Trophoblast cell (in vitro differentiated cells and primary cell): ENCODE data around the gene FCHO1.

Experiments used
- DNase-seq, 2 donors: peaks; one replicate each; pipeline ENCODE4 v3.0.0-alpha.2; 2016
- H2AFZ ChIP-seq: 2 replicates; pipeline ENCODE4 v1.6.1; 2013; ENCODE audit warnings: low read length, moderate library complexity, mild to moderate bottlenecking; ENCODE audit not compliant: insufficient read depth, poor library complexity
- H2AK5ac ChIP-seq: 2 replicates; pipeline ENCODE4 v1.6.1; 2013; ENCODE audit warnings: mild to moderate bottlenecking, low read length
- H2BK120ac ChIP-seq: 2 replicates; pipeline ENCODE4 v1.6.1; 2013; ENCODE audit warnings: low read length, mild to moderate bottlenecking, moderate library complexity; ENCODE audit not compliant: insufficient read depth, poor library complexity
- H2BK12ac ChIP-seq: 2 replicates; pipeline ENCODE4 v1.6.1; 2013; ENCODE audit warnings: mild to moderate bottlenecking, low read length, moderate library complexity
- H2BK5ac ChIP-seq: 2 replicates; pipeline ENCODE4 v1.6.1; 2013; ENCODE audit warnings: low read length, low read depth, moderate library complexity, mild to moderate bottlenecking; ENCODE audit not compliant: poor library complexity
- H3K14ac ChIP-seq: 2 replicates; pipeline ENCODE4 v1.6.1; 2013; ENCODE audit warnings: mild to moderate bottlenecking, low read length
- H3K18ac ChIP-seq: 2 replicates; pipeline ENCODE4 v1.6.1; 2013; ENCODE audit warnings: mild to moderate bottlenecking, low read length
- H3K23ac ChIP-seq: 2 replicates; pipeline ENCODE4 v1.6.1; 2013; ENCODE audit warnings: low read length
- H3K27ac ChIP-seq: 2 replicates; pipeline ENCODE4 v1.5.1; 2013; ENCODE audit warnings: low read depth, mild to moderate bottlenecking, inconsistent platforms, low read length, moderate library complexity
- H3K27me3 ChIP-seq: 2 replicates; pipeline ENCODE4 v1.6.1; 2013; ENCODE audit warnings: inconsistent platforms, mild to moderate bottlenecking, low read length, moderate library complexity; ENCODE audit not compliant: insufficient read depth
- H3K36me3 ChIP-seq, 2 experiments: 1 replicate in 1 of 2; 2 replicates in 1 of 2; pipeline ENCODE4 v1.6.1; 2013; ENCODE audit warnings: low read length in 2 of 2, mild to moderate bottlenecking in 2 of 2, moderate library complexity in 1 of 2; ENCODE audit not compliant: insufficient read depth in 2 of 2, control insufficient read depth in 1 of 2
- H3K4ac ChIP-seq: 2 replicates; pipeline ENCODE4 v1.6.1; 2013; ENCODE audit warnings: low read depth, mild to moderate bottlenecking, low read length, moderate library complexity
- H3K4me1 ChIP-seq, 2 experiments: 1 replicate in 1 of 2; 2 replicates in 1 of 2; pipeline ENCODE4 v1.6.1; 2013; ENCODE audit warnings: low read length in 2 of 2, mild to moderate bottlenecking in 2 of 2, moderate library complexity in 1 of 2; ENCODE audit not compliant: insufficient read depth in 2 of 2, control insufficient read depth in 1 of 2
- H3K4me2 ChIP-seq: 2 replicates; pipeline ENCODE4 v1.6.1; 2013; ENCODE audit warnings: inconsistent platforms, mild to moderate bottlenecking, low read length, moderate library complexity
- H3K4me3 ChIP-seq: 2 replicates; pipeline ENCODE4 v1.5.1; 2013; ENCODE audit warnings: mild to moderate bottlenecking, low read depth, low read length, inconsistent platforms
- H3K79me1 ChIP-seq: one replicate; pipeline ENCODE4 v1.6.1; 2013; ENCODE audit warnings: low read length
- H3K79me2 ChIP-seq: 2 replicates; pipeline ENCODE4 v1.6.1; 2013; ENCODE audit warnings: low read length, mild to moderate bottlenecking; ENCODE audit not compliant: control insufficient read depth, insufficient read depth, poor library complexity
- H3K9ac ChIP-seq: 2 replicates; pipeline ENCODE4 v1.6.1; 2013; ENCODE audit warnings: mild to moderate bottlenecking, low read length
- H3K9me3 ChIP-seq: 2 replicates; pipeline ENCODE4 v1.6.1; 2013; ENCODE audit warnings: low read depth, mild to moderate bottlenecking, control low read depth, inconsistent platforms, low read length; ENCODE audit not compliant: insufficient read depth
- H4K12ac ChIP-seq: 2 replicates; pipeline ENCODE4 v1.6.1; 2013; ENCODE audit warnings: low read depth, mild to moderate bottlenecking, low read length, moderate library complexity
- H4K8ac ChIP-seq: 2 replicates; pipeline ENCODE4 v1.6.1; 2013; ENCODE audit warnings: low read depth, mild to moderate bottlenecking, low read length, moderate library complexity
- H4K91ac ChIP-seq: one replicate; pipeline ENCODE4 v1.6.1; 2013; ENCODE audit warnings: low read depth, mild to moderate bottlenecking, low read length, moderate library complexity
- WGBS: extraction: QIAGEN DNeasy Blood & Tissue Kit; methylation state at CpG from one replicate; pipeline ENCODE4 v1.1.7; 2013; ENCODE audit warnings: missing lambda C conversion rate; ENCODE audit not compliant: insufficient read length, insufficient coverage; ENCODE audit errors: extremely low coverage; 5-methylcytosine and 5-hydroxymethylcytosine counted together

FCHO1 gene

DNA sequence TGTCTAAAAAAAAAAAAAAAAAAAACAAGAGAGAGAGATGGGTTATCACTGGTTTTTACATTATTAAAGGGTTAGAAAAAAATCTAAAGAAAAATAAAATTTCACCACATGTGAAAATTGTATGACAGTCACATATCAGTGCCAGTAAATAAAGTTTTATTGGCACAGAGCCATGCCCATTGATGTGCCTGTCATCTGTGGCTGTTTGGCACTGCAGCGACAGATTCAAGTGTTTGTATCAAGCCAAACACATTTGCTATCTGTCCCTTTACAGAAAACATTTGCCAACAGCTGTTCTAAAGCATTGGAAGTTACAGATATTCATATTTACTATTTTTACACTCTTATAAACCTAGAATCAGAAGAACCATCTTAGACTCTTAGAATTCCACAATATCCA lies 16.3 kb downstream of the FCHO1 start:
- WGBS: no CpG with 5 or more reads among the region's 1 CpG
- no peak overlapping the region for H3K27ac ChIP-seq

DNA sequence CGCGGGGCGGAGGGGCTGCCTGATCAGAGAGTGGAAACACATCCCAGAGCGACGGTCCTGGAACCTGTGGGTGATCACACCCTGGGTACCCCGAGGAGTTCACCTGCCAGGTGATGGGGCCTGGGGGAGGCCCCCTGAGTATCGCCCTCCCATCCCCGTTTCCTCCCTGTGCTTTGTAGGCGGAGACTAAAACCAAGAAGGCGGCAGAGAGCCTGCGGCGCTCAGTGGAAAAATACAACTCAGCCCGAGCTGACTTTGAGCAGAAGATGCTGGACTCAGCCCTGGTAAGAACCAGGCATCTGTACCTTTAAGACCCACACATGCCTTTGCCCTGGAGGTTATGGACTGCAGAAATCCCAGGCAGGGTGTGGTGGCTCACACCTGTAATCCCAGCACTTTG lies 19.3 kb downstream of the FCHO1 start:
- H3K18ac ChIP-seq: no peak overlapping the region
- H3K23ac ChIP-seq: no peak overlapping the region
- no peaks in the 10 kb centered on the region for H3K4me1 ChIP-seq
- no peak for DNase-seq
- no peak overlapping the region for H2BK12ac ChIP-seq
- no peak overlapping the region for H3K4ac ChIP-seq
- no peak overlapping the region for H3K4me2 ChIP-seq
- H3K79me2 ChIP-seq: no peaks in the 10 kb centered on the region
- no peak overlapping the region for H4K12ac ChIP-seq
- no peak overlapping the region for H3K4me3 ChIP-seq
- H3K27me3 ChIP-seq: no peaks in the 10 kb centered on the region
- no peak overlapping the region for H2AK5ac ChIP-seq
- H3K9ac ChIP-seq: no peak overlapping the region
- H2BK120ac ChIP-seq: no peak overlapping the region
- no peak overlapping the region for H4K91ac ChIP-seq
- no peak overlapping the region for H4K8ac ChIP-seq
- no peak overlapping the region for H2BK5ac ChIP-seq
- H3K14ac ChIP-seq: no peak overlapping the region
- no CpG with 5 or more reads among the region's 13 CpGs for WGBS
- H2AFZ ChIP-seq: no peak overlapping the region
- no peaks in the 10 kb centered on the region for H3K36me3 ChIP-seq
- H3K9me3 ChIP-seq: peaks cover 2% of the 10 kb centered on the region
- H3K27ac ChIP-seq: no peak overlapping the region
- H3K79me1 ChIP-seq: no peaks in the 10 kb centered on the region

More for the DNA sequence above, 16.3 kb downstream of the FCHO1 start:
- H3K14ac ChIP-seq: no peak overlapping the region
- no peak overlapping the region for H3K18ac ChIP-seq
- H4K91ac ChIP-seq: no peak overlapping the region
- no peak overlapping the region for H4K12ac ChIP-seq
- H3K79me2 ChIP-seq: no peaks in the 10 kb centered on the region
- no peak overlapping the region for H3K9ac ChIP-seq
- no peak overlapping the region for H4K8ac ChIP-seq
- no peak overlapping the region for H2AFZ ChIP-seq
- no peak overlapping the region for H3K23ac ChIP-seq
- no peak overlapping the region for H2BK12ac ChIP-seq
- H3K36me3 ChIP-seq: no peaks in the 10 kb centered on the region
- no peak overlapping the region for H3K4me3 ChIP-seq
- no peak overlapping the region for H3K4ac ChIP-seq
- no peaks in the 10 kb centered on the region for H3K79me1 ChIP-seq
- H3K4me1 ChIP-seq: no peaks in the 10 kb centered on the region
- no peak overlapping the region for H2AK5ac ChIP-seq
- H3K9me3 ChIP-seq: peaks cover 4% of the 10 kb centered on the region
- no peak overlapping the region for H3K4me2 ChIP-seq
- H2BK120ac ChIP-seq: no peak overlapping the region
- DNase-seq: no peak
- no peaks in the 10 kb centered on the region for H3K27me3 ChIP-seq
- no peak overlapping the region for H2BK5ac ChIP-seq

DNA sequence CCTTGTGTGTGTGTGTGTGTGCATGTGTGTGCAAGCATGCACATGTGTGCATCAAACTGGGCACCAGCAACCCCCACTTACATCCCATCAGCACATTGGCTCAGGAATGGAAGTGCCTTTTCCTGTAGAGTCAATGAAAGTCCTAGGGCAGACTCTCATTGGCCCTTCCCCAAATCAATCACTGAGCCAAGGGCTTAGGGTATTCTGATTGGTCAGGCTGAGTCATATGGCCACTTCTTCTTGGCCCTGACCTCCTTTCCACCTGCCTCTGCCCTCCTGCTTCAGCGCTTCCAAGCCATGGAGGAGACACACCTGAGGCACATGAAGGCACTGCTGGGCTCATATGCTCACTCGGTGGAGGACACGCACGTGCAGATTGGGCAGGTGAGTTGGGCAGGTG lies 20.9 kb downstream of the FCHO1 start:
- Histone ChIP-seq H3K14ac (no peak overlapping the region), H3K36me3 (no peaks in the 10 kb centered on the region), H3K23ac (no peak overlapping the region), H2BK12ac (no peak overlapping the region), H3K4me3 (no peak overlapping the region), H3K79me2 (no peaks in the 10 kb centered on the region), H2BK120ac (no peak overlapping the region), H2AFZ (no peak overlapping the region), H3K4ac (no peak overlapping the region), H3K9ac (no peak overlapping the region), H3K9me3 (peaks cover 2% of the 10 kb centered on the region), H3K4me2 (no peak overlapping the region), H2AK5ac (no peak overlapping the region), H3K27me3 (no peaks in the 10 kb centered on the region), H3K18ac (no peak overlapping the region), H2BK5ac (no peak overlapping the region), H4K8ac (no peak overlapping the region), H3K4me1 (no peaks in the 10 kb centered on the region), H3K79me1 (no peaks in the 10 kb centered on the region), H4K12ac (no peak overlapping the region), H4K91ac (no peak overlapping the region), H3K27ac (no peak overlapping the region)
- no CpG with 5 or more reads among the region's 4 CpGs for WGBS
- no peak for DNase-seq

DNA sequence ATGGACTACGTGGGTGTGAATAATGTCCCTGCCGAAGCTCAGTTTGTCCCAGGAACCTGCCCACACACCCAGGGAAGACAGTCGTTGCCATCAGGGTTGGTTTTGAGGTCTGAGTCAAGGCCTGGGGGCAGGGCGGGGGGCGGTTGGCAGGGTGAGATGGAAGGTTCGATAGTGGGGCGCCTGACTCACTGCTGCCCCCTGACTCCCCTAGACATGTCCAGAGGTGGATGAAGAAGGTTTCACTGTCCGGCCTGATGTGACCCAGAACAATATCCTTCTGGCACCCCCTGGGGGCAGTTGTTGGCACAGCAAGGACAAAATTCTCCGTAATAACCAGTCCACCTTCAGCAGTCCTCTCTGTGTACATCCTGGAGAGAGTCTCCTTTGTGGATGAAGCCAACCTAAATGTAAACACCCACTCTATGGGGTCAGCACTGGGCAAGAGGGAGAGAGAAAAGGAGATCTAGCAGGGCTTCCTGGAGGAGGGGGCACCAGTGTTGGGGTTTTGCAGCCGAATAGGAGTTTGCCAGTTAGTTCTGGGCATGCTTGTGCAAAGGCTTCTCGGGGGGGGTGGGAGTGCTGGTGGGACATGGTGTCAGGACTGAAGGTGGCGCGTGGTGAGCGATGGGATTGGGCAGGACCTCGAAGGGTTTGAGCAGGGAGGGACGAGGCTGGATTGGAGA lies 24.1 kb downstream of the FCHO1 start:
- WGBS: no CpG with 5 or more reads among the region's 16 CpGs
- DNase-seq: peak; percentile 62 to 88

More for the DNA sequence above, 24.1 kb downstream of the FCHO1 start:
- Histone ChIP-seq H3K79me1 (no peaks in the 10 kb centered on the region), H2BK5ac (no peak overlapping the region), H3K27ac (no peak overlapping the region), H3K23ac (no peak overlapping the region), H3K4me2 (no peak overlapping the region), H3K36me3 (no peaks in the 10 kb centered on the region), H3K79me2 (no peaks in the 10 kb centered on the region), H3K14ac (no peak overlapping the region), H3K9me3 (peaks cover 2% of the 10 kb centered on the region), H2AFZ (no peak overlapping the region), H3K4me1 (peaks cover 0 to 2% of the 10 kb centered on the region in 2 experiments), H3K4ac (no peak overlapping the region), H3K9ac (no peak overlapping the region), H3K4me3 (no peak overlapping the region), H2BK12ac (no peak overlapping the region), H3K18ac (no peak overlapping the region), H4K8ac (no peak overlapping the region), H3K27me3 (no peaks in the 10 kb centered on the region), H4K91ac (no peak overlapping the region), H2BK120ac (no peak overlapping the region), H2AK5ac (no peak overlapping the region), H4K12ac (no peak overlapping the region)
